WTC11 (cell line): ENCODE data around the gene PTK6. TPM values are rescaled to one million over a fixed set of nuclear protein-coding genes. Genes with fewer than 3 reads are reported as not detected.

ENCODE experiments used
- ATAC-seq: fragments of 200-7000 bp; cut with Tn5 transposase; 2 replicates; pipeline ENCODE4 v1.10.0; 2021; ENCODE audit warnings: mild to moderate bottlenecking, moderate library complexity
- CTCF ChIA-PET: fragments of 300-600 bp; sonication (Branson Sonifier 250); formaldehyde crosslinking; loops from one replicate; lab custom pipeline; 2021; ENCODE audit warnings: antibody characterized with exemption; lab: Charles Lee
- POLR2A ChIA-PET: fragments of 350-600 bp; sonication (Branson Sonifier 250); formaldehyde crosslinking; loops from one replicate; lab custom pipeline; 2021; ENCODE audit warnings: antibody characterized with exemption; lab: Charles Lee
- DNase-seq: peaks from one replicate; pipeline ENCODE4 v3.0.0; 2021; ENCODE audit warnings: low spot score
- H3K27ac Mint-ChIP-seq: 2 replicates; pipeline ENCODE4 v1.8.0; 2021; ENCODE audit warnings: mixed read lengths
- H3K27me3 Mint-ChIP-seq: 2 replicates; pipeline ENCODE4 v1.8.0; 2021; ENCODE audit warnings: low read depth, mild to moderate bottlenecking, moderate library complexity, mixed read lengths
- H3K36me3 Mint-ChIP-seq: 2 replicates; pipeline ENCODE4 v1.8.0; 2021; ENCODE audit warnings: mixed read lengths
- H3K4me1 Mint-ChIP-seq: 2 replicates; pipeline ENCODE4 v1.8.0; 2022; ENCODE audit warnings: mixed read lengths
- H3K4me3 Mint-ChIP-seq: 2 replicates; pipeline ENCODE4 v1.8.0; 2021; ENCODE audit warnings: mild to moderate bottlenecking, moderate library complexity, mixed read lengths
- H3K9me3 Mint-ChIP-seq: 2 replicates; pipeline ENCODE4 v1.8.0; 2021; ENCODE audit warnings: mixed read lengths
- ATF1 ChIP-seq: sonication (generic); formaldehyde crosslinking; IDR thresholded peaks from 2 replicates; pipeline ENCODE4 v1.8.1; 2023; ENCODE audit warnings: mild to moderate bottlenecking, moderate library complexity, missing genetic modification reagents
- CREM ChIP-seq: sonication (generic); formaldehyde crosslinking; IDR thresholded peaks from 2 replicates; pipeline ENCODE4 v1.8.1; 2022; ENCODE audit warnings: mild to moderate bottlenecking, missing genetic modification reagents, moderate library complexity
- EMX1 ChIP-seq: fragments of 250-450 bp; sonication (Bioruptor Pico); IDR thresholded peaks from 2 replicates; pipeline ENCODE4 v1.8.0; 2021; ENCODE audit warnings: mild to moderate bottlenecking
- FOXP4 ChIP-seq: sonication (generic); formaldehyde crosslinking; IDR thresholded peaks from 2 replicates; pipeline ENCODE4 v1.8.0; 2022; ENCODE audit warnings: mild to moderate bottlenecking, missing genetic modification reagents
- IRF2 ChIP-seq: sonication (generic); formaldehyde crosslinking; IDR thresholded peaks from 2 replicates; pipeline ENCODE4 v1.8.0; 2022; ENCODE audit warnings: low read depth, missing genetic modification reagents, borderline replicate concordance
- NR2C2 ChIP-seq: sonication (generic); formaldehyde crosslinking; IDR thresholded peaks from 2 replicates; pipeline ENCODE4 v1.8.0; 2022; ENCODE audit warnings: mild to moderate bottlenecking, missing genetic modification reagents
- RELA ChIP-seq: sonication (generic); formaldehyde crosslinking; IDR thresholded peaks from 2 replicates; pipeline ENCODE4 v1.8.1; 2022; ENCODE audit warnings: missing genetic modification reagents, mild to moderate bottlenecking, borderline replicate concordance
- SMAD3 ChIP-seq: sonication (generic); formaldehyde crosslinking; IDR thresholded peaks from 2 replicates; pipeline ENCODE4 v1.8.0; 2022; ENCODE audit warnings: missing genetic modification reagents, mild to moderate bottlenecking, borderline replicate concordance
- ZNF121 ChIP-seq: sonication (generic); formaldehyde crosslinking; IDR thresholded peaks from 2 replicates; pipeline ENCODE4 v1.8.0; 2023; ENCODE audit warnings: missing genetic modification reagents
- ZNF219 ChIP-seq: sonication (generic); formaldehyde crosslinking; IDR thresholded peaks from 2 replicates; pipeline ENCODE4 v1.8.0; 2023; ENCODE audit warnings: missing genetic modification reagents, mild to moderate bottlenecking, borderline replicate concordance
- ZNF416 ChIP-seq: fragments of 250-450 bp; sonication (Bioruptor Pico); IDR thresholded peaks from 2 replicates; pipeline ENCODE4 v1.9.0; 2021; ENCODE audit warnings: mild to moderate bottlenecking, inconsistent platforms
- total RNA-seq: library from RNA; stranded (reverse); gene quantifications from 3 replicates; pipeline ENCODE4 v1.2.3, GENCODE V29; 2021
- TF ChIP-seq, protein P1 (sequence below): sonication (generic); formaldehyde crosslinking; IDR thresholded peaks from 2 replicates; pipeline ENCODE4 v1.8.1; 2022; ENCODE audit warnings: low read depth, missing genetic modification reagents, borderline replicate concordance
- TF ChIP-seq, protein P2 (sequence below): sonication (generic); formaldehyde crosslinking; IDR thresholded peaks from 2 replicates; pipeline ENCODE4 v1.8.1; 2023; ENCODE audit warnings: mild to moderate bottlenecking, missing genetic modification reagents, borderline replicate concordance
- TF ChIP-seq, protein P3 (sequence below): sonication (generic); formaldehyde crosslinking; IDR thresholded peaks from 2 replicates; pipeline ENCODE4 v1.8.0; 2023; ENCODE audit warnings: mild to moderate bottlenecking, missing genetic modification reagents

PTK6 gene
- total RNA-seq, 1 experiment from 2014 or later = 0.22 TPM

- no peak for DNase-seq
- H3K27me3 Mint-ChIP-seq = peaks cover 24% of the 10 kb centered on the region
- peaks cover 4% of the 10 kb centered on the region for H3K9me3 Mint-ChIP-seq
- H3K27ac Mint-ChIP-seq = no peak overlapping the region
- peaks cover 2% of the 10 kb centered on the region for H3K36me3 Mint-ChIP-seq
- ChIA-PET CTCF (interaction anchor here (1.2 kb wide), 1 partner anchor 11 kb away, joined by 3 read pairs; no protein-coding TSS in a partner anchor), POLR2A (no interaction called here)
- ATAC-seq = no peak
- peaks cover 7% of the 10 kb centered on the region for H3K4me1 Mint-ChIP-seq
- no peak overlapping the region for H3K4me3 Mint-ChIP-seq
- no peak for TF ChIP-seq ZNF219 (CRISPR knock-in tag)
- no peak for TF ChIP-seq RELA
- TF ChIP-seq ATF1 (CRISPR knock-in tag) = no peak
- TF ChIP-seq, protein P1, sequence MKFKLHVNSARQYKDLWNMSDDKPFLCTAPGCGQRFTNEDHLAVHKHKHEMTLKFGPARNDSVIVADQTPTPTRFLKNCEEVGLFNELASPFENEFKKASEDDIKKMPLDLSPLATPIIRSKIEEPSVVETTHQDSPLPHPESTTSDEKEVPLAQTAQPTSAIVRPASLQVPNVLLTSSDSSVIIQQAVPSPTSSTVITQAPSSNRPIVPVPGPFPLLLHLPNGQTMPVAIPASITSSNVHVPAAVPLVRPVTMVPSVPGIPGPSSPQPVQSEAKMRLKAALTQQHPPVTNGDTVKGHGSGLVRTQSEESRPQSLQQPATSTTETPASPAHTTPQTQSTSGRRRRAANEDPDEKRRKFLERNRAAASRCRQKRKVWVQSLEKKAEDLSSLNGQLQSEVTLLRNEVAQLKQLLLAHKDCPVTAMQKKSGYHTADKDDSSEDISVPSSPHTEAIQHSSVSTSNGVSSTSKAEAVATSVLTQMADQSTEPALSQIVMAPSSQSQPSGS (CRISPR knock-in tag) = no peak
- no peak for TF ChIP-seq ZNF121
- TF ChIP-seq EMX1 (CRISPR knock-in tag) = no peak
- TF ChIP-seq, protein P2, sequence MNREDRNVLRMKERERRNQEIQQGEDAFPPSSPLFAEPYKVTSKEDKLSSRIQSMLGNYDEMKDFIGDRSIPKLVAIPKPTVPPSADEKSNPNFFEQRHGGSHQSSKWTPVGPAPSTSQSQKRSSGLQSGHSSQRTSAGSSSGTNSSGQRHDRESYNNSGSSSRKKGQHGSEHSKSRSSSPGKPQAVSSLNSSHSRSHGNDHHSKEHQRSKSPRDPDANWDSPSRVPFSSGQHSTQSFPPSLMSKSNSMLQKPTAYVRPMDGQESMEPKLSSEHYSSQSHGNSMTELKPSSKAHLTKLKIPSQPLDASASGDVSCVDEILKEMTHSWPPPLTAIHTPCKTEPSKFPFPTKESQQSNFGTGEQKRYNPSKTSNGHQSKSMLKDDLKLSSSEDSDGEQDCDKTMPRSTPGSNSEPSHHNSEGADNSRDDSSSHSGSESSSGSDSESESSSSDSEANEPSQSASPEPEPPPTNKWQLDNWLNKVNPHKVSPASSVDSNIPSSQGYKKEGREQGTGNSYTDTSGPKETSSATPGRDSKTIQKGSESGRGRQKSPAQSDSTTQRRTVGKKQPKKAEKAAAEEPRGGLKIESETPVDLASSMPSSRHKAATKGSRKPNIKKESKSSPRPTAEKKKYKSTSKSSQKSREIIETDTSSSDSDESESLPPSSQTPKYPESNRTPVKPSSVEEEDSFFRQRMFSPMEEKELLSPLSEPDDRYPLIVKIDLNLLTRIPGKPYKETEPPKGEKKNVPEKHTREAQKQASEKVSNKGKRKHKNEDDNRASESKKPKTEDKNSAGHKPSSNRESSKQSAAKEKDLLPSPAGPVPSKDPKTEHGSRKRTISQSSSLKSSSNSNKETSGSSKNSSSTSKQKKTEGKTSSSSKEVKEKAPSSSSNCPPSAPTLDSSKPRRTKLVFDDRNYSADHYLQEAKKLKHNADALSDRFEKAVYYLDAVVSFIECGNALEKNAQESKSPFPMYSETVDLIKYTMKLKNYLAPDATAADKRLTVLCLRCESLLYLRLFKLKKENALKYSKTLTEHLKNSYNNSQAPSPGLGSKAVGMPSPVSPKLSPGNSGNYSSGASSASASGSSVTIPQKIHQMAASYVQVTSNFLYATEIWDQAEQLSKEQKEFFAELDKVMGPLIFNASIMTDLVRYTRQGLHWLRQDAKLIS (CRISPR knock-in tag) = no peak
- TF ChIP-seq SMAD3 (CRISPR knock-in tag) = no peak
- no peak for TF ChIP-seq NR2C2 (CRISPR knock-in tag)
- no peak for TF ChIP-seq CREM (CRISPR knock-in tag)
- TF ChIP-seq IRF2 (CRISPR knock-in tag) = no peak
- TF ChIP-seq, protein P3, sequence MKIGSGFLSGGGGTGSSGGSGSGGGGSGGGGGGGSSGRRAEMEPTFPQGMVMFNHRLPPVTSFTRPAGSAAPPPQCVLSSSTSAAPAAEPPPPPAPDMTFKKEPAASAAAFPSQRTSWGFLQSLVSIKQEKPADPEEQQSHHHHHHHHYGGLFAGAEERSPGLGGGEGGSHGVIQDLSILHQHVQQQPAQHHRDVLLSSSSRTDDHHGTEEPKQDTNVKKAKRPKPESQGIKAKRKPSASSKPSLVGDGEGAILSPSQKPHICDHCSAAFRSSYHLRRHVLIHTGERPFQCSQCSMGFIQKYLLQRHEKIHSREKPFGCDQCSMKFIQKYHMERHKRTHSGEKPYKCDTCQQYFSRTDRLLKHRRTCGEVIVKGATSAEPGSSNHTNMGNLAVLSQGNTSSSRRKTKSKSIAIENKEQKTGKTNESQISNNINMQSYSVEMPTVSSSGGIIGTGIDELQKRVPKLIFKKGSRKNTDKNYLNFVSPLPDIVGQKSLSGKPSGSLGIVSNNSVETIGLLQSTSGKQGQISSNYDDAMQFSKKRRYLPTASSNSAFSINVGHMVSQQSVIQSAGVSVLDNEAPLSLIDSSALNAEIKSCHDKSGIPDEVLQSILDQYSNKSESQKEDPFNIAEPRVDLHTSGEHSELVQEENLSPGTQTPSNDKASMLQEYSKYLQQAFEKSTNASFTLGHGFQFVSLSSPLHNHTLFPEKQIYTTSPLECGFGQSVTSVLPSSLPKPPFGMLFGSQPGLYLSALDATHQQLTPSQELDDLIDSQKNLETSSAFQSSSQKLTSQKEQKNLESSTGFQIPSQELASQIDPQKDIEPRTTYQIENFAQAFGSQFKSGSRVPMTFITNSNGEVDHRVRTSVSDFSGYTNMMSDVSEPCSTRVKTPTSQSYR (CRISPR knock-in tag) = no peak
- no peak for TF ChIP-seq ZNF416 (CRISPR knock-in tag)
- TF ChIP-seq FOXP4 (CRISPR knock-in tag) = no peak
These were observed 50.8 kb downstream of the PTK6 start for GRCh38 chr20:63486300-63486855.
